ELR (cell line): ENCODE data around the gene PYY.
"Not testable (repeated sequence)": the region's sequence is repeated elsewhere in the genome, so short reads cannot be mapped to it uniquely, and the experiment has no call there.

ENCODE experiments used
- DNase-seq: peaks from one replicate; pipeline ENCODE4 v3.0.0-alpha.2; 2015; ENCODE audit warnings: low read depth

PYY gene

DNA sequence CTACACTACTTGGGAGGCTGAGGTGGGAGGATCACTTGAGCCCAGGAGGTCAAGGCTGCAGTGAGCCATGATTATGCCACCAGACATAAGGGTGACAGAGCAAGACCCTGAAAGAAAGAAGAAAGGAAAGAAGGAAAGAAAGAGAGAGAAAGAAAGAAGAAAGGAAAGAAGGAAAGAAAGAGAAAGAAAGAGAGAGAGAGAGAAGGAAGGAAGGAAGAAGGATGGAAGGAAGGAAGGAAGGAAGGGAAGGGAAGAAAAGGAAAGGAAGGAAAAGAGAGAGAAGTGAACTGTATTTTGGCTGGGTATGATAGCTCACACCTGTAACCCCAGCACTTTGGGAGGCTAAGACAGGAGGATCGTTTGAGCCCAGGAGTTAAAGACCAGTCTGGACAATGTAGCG, 24.3 kb upstream of the PYY start:
- DNase-seq = no peak

DNA sequence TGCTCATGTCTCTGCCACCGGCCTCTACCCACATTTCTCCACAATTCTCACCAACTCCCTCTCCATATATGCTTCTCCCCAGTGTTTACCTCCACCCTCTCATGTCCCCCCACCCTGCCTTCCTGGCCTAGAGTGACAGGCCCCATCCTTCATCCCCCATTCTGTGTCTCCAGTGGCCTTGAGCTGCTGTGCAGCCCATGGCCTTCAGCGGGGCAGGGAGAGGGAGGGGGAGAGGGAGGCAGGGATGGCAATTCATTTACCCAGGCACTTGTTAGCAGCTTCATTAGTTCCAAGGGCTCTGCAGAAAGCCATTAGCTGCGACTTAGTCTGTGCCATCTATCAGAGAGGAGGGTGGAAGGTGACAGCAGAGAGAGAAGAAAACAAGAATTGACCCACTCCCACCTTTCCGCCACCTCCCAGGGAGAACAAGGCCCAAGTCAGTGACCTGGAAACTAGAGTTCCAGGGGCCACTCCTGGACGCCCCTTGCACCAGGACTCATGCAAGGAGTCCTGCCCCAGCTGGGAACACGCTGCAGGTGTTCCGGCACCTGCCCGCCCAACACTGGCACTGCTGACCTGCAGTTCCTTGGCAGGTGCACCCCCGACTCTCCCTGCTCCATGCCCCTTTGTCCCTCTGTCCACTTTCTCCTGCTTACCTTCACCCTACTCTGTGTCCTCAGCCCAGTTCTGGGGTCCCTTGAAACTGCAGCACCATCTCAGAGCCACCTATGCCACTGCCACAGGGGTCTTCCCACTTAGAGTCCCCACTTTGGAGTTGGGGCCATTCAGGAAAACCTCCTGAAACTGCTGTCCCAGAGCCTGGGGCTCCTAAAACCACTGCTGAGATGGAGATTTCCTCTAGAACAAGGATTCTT, 23.5 kb upstream of the PYY start:
- DNase-seq = no peak

DNA sequence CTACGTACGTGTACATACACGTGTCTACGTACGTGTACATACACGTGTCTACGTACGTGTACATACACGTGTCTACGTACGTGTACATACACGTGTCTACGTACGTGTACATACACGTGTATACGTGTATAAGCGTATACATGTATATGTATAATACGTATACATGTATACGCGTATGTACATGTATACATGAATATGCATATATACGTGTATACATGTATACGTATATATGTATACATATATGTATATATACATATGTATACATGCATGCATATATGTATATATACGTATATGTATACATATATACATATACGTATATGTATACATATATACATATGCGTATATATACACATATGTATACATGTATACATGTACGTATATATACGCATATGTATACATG, 22.2 kb upstream of the PYY start:
- DNase-seq = no peak

DNA sequence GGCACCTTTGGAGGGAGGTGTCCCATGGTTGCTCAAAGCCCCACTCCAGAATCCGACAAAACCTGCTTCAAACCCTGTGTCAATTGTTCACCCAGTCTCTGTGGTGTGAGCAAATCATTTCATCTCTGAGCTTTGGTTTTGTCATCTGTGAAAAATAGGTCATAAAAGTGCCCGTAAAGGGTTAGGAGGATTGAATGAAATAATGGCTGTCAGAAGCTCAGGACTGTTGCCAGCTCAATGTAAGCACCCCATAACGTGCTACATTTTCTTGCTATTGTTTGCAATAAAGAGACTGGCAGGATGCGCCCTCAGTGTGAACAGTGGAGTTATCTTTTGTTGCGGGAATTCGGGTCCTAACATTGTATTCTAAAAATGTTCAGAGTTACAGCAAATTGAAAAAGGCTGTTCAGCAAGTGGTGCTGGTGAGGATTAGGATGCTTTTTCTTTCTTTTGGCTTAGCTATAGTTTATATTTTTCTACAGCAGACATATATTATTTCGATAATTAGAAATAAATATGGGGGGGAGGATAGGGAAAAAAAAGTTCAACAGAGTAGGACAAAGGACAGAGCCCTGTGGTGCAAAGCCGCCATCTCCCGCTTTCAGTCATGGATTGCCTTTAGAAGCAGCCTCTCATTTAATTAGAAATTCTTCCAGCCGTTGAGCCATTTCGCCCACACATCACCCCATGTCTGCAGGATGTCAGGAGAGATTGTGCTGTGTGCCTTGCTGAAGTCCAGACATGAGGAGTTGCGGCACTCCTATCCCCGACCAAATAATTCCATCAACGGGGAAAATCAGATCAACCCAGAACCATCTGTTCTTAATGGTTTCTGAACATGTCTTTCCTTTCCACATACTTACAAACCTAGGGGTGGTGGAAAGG, 20.9 kb upstream of the PYY start:
- DNase-seq = no peak

DNA sequence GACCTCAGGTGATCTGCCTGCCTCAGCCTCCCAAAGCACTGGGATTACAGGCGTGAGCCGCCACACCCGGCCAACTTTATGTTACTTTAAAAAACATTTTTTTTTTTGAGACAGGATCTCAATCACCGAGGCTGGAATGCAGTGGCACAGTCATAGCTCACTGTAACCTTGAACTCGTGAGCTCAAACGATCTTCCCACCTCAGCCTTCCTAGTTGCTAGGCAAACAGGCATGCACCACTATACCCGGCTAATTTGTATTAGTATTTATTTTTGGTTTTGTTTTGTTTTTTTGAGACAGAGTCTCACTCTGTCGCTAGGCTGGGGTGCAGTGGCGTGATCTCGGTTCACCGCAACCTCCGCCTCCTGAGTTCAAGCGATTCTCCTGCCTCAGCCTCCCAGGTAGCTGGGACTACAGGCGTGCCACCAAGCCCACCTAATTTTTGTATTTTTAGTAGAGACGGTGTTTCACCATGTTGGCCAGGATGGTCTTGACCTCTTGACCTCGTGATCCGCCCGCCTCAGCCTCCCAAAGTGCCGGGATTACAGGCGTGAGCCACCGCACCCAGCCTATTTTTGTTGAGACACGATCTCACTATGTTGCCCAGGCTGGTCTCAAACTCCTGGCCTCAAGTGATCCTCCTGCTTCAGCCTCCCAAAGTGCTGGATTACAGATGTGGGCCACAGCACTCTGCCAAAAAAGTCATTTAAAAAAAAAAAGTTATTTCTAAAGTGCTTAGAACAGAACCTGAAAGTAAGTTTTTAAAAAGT, 18.9 kb upstream of the PYY start:
- not testable (repeated sequence) for DNase-seq

DNA sequence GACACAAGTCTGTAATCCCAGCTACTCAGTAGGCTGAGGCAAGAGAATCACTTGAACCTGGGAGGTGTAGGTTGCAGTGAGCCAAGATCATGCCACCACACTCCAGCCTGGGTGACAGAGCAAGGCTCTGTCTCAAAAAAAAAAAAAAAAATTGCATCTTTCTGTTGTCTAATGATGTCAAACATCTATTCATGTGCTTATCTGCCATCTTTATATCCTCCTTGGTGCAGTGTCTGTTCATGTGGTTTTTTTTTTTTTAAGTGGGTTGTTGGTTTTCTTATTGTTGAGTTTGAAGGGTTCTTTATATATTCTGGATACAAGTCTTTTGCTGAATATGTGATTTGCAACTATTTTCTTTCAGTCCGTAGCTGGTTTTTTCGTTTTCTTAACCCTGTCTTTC, 17.7 kb upstream of the PYY start:
- not testable (repeated sequence) for DNase-seq

DNA sequence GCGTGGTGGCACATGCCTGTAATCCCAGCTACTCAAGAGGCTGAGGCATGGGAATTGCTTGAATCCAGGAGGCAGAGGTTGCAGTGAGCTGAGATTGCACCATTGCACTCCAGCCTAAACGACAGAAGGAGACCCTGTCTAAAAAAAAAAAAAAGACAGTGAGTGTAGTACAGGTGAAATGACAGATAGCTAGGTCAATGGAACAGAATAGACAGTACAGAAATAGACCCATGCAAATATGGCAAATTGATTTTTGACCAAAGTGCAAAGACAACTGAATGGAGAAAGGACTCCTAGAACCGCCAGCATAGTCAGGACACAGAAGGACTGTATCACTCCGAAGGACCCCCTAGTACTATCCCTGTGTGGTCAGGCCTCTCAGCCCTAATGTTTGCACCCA, 16.6 kb upstream of the PYY start:
- no peak for DNase-seq

DNA sequence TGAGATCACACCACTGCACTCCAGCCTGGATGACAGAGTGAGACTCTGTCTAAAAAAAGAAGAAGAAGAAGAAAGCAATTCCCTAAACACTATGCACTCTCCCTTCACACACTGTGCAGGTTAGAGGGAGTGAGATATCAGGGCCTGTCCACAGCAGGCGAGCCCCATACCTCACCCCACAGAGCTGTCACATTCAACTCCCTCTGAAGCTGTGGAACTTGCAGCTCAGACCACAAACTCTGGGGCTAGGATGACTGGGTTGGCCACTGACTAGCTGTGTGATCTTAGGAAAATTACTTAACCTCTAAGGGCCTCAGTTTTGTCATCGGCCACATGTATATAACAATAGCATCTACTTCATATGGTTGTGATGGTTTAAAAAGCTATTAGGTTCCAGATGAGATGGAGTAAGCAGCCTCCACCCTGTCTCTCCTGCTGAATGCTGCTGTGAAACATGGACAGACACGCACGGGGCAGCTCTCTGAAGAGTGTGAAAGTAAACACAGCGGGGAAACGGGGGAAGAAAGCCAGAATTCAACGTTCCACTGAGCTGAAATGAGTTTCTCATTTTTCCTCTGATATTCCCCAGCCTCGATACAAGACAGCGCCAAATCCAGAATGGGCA, 13.6 kb upstream of the PYY start:
- no peak for DNase-seq

DNA sequence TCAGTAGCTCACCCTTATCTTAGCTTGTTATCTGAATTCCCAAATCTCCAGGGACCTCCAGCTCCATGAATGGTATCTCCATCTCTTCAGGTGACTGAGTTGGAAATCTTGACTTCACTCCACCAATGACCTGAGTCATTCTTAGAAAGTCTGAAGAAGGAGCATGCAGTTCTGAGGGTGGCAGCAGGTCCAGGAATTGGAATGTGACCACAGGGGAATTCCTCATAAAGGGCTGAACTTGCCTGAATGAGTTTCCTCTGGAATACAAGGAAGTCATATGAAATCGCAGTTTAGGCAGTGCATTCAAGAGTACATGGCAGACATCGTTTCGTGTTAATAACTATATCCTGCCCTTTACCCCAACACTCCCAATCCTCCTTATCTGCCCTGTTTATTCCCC, 12.5 kb upstream of the PYY start:
- DNase-seq = peak; percentile 39

DNA sequence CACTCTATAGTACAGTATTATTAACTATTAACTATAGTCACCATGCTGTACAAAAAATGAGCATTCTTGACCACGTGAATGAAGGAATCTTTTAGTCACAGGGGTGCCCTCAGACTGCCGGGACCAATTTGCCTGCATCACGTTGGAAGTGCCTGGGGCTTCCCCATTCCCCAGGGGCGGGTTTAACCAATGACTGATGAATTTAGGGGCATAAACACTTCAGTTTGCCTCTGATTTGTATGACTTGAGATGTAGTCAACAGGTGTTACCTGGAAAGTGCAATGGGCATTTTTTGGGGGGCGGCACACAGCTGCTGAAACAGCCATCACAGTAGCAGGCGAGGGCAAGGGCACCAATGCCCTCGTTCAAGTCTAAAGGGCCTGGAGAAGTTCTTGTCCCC, 8.7 kb upstream of the PYY start:
- no peak for DNase-seq

DNA sequence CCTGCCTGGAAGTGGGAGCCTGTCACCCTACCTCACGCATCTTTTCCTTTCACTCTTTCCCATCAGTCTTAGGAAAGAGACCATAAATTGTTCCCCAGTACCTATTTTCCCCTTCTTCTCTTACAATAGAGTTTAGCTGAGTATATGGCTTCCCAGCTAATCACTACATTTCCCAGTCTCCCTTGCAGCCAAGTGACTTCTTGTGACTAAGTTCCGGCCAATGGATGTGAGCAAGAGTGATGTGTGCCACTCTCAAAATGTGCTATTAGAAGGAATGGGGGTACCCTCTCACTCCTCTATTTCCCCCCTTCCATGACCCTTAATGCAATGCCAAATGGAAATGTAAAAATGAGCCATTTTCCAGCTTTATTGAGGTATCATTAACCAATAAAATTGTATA, 8.2 kb upstream of the PYY start:
- no peak for DNase-seq

DNA sequence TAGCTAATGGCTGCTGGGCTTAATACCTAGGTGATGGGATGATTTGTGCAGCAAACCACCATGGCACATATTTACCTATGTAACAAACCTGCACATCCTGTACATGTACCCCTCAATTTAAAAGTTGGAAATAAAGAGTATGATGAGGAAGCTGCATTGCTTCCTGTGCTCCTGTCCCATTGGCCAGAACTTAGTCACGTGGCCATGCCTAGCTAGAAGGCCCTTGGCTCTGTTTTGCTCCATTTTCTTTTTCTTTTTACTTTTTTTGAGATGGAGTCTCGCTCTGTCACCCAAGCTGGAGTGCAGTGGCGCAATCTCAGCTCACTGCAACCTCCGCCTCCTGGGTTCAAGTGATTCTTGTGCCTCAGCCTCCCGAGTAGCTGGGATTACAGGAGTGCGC, 7.6 kb upstream of the PYY start:
- DNase-seq = not testable (repeated sequence)

DNA sequence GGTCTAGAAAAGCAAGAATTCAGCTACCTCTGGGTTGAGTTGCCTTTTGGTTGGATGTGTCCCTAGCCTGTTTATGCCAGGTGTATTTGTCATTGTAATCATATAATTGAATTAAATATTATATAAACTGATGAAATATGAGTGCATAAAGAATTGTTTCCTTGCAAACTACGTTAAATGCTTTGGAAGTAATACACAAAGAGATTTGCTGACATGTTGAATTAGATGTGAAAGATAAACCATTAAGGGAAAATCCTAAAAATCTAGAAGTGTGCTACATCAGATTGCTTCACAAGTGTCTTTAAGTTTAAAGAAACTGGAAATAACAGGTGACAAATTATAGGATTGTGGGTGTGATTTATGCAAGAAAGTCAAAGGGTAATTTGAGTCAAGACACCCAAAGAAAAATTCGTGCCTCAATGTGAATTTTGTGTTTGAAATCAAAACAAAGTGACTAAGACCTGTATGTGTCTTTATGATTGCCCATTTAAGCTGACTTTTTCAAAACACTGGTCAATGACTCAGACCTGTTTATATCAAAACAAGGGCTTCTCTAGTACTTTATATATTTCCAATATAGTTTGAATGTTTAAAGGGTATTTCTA, 5.1 kb upstream of the PYY start:
- peak; percentile 76 for DNase-seq

DNA sequence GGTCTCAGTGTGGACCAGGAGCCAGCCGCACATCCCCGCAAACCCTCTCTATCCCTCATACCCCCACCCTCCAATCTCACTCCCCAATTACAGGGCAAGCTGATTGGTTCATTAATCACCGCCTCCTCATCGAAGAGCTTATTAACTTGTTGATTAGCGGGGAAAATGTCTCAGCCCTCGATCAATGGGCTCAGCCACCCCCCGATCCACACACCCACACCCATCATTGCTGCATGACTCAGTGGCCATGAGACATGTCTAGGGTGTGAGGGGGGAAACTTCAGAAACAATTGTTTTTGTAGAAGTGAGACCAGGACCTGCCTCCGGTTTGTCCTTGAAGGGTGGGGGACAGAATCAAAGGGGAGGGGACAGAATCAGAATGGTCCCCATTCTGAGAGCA, 2.5 kb upstream of the PYY start:
- peak; percentile 34 for DNase-seq

DNA sequence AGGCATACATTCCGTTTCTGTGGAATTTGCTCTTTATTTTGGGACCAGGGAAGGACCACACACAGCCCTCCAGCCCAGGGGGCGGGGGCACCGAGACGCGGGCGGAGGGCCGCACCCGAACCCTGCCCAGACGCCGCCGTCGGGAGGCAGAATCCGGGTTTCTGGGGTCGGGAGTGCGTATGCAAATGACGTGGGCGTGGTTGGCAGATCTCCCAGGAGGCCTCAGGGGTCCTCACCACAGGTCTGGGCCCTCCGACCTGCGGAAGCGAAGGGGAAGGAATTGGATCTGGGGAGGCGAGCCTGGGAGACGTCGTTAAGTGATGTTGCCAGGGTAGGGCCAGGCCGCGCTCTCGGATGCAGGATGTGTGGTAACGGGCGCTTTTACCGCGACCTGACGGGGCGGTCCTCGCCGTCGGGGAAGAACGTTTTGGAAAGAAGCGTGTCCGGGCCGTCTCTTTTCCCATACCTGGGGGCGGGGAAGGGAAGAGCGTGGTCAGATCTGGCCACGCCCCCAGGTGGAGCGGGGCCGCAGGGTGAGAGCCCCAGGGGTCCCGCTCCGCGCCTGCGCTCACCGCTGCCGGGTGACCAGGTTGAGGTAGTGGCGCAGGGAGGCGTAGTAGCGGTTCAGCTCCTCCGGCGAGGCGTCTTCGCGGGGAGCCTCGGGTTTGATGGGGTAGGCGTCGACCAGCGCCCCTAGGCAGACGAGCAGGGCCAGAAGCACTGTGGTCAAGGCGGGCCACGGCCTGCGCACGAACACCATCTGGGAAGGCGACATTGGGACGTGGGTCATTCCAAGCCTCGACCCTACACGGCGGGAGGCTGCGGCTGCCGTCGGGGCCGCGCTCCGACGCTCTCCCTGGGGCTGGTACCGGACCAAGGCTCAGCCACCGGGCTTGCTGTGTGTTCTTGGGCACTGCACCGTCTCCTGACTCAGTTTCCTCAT, 745 bp downstream of the PYY start:
- DNase-seq = no peak

DNA sequence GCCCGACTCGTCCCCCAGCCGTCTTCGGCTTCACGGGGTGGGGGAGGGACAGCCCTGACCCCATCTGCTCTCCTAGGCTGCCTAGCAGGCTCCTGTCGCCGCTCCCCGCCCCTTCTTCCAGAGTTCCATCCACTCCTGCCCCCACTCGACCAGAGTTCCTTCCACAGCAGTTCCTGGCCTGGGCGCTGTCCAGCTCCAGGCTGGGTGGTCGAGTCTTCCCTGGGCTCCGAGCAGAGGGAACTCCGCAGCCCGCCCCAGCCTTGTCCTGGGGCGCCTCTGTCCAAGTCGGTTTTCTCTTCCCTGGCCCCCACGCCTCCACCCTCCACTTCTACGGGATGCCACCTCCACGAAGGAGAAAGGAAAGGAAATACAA, 1.4 kb downstream of the PYY start:
- no peak for DNase-seq

DNA sequence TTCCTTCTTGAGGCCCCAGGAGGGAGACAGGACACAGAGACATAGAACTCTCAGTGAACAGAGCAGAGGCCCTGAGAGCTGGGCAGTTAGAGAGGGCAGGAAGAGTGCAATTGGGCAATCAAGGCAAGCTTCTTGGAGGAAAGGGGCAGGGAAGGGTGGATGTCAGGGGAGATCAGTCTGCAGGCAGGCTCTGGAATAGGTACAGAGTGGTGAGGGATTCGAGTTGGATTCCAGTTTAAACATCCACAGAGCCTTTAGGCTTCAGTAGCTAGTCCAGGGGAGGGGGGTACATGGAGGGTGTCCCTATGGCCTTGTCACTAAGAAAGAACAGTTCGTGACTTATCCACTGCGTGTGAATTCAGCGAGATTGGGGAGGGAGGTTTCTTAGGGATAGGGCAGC, 2.0 kb downstream of the PYY start:
- no peak for DNase-seq

DNA sequence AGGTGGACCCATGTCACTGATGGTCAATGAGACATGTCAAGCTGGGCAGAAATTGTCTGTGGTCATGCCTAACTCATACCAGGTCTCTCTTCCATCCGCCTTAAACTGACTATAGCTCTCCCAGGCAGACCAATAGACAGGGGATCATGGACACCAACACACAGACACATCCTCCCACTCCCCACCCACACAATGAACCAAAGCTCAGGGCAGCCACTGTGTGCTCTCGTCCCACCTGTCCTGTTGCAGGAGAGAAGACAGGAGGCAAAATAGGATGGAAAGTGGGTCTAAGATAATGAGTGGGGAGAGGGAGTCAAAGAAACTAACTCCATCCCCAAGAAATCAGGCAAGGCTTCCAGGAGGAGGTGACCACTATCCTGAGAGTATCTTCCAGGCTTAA, 3.2 kb downstream of the PYY start:
- DNase-seq = no peak

DNA sequence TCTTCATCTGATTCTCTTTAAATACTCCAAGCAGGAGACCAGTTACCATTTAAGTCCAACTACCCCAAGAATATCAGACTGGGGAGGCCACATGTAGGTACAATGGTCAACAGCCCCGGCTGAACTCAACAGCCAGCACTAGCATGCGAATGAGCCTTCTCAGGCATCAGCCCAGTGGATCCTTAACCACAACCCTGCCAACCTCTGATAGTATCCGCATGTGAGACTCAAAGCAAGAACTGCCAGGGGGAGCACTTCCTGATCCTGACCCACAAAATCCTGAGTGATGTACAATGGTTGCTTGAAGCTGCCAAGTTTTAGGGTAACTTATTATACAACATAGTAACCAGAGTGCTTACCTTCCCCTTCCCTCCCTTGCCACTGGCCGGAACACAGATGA, 4.0 kb downstream of the PYY start:
- no peak for DNase-seq

DNA sequence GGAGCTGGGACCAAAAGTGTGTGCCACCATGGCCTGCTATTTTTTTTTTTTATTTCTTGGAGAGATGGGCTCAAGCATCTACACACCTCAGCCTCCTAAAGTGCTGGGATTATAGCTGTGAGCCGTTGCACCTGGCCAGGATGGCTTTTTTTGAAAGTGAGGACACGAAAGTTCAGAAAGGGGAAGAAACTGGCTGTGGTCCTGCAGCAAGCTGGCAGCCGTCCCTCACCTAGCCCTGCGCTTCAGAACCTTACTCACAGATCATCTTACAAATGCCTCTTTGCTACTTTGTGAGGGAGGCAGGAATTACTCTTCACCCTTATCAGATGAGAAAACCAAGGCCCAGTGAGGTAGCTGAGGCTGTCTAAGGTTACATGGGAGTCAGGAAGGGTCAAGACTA, 7.0 kb downstream of the PYY start:
- no peak for DNase-seq
